PC-9 (cell line): ENCODE results near the gene MICALL2.

ENCODE experiments used
- EZH2 ChIP-seq: fragments of 200-600 bp; sonication (generic); IDR thresholded peaks from 2 replicates; pipeline ENCODE4 v1.8.0; 2017; ENCODE audit warnings: antibody characterized with exemption, low read depth
- TF ChIP-seq, protein P1 (sequence below): fragments of 200-600 bp; sonication (generic); conservative IDR thresholded peaks from 2 replicates; pipeline ENCODE4 v1.6.1; 2017; ENCODE audit warnings: mixed run types, antibody characterized with exemption, mild to moderate bottlenecking, moderate library complexity

DNA sequence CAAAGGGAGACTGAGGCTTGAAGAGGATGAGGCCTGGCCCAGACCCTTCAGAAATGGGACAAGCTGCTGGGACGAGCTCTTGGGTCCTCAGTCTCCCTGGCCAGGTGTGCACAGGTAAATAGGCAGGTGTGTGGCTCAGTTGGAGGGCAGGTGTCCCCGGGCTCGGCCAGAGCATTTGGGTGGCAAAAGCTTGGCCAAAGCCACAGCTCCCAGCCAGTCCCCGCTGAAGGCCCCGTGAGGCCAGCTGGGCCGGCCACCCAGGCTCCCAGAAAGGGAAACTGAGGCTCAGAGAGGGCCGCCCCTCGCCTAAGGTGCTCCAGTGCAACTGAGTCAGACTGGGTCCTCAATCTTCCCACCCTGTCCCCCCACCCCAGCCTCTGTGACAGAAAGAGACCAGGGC lies 37.3 kb downstream of the MICALL2 start:
- TF ChIP-seq, protein P1, sequence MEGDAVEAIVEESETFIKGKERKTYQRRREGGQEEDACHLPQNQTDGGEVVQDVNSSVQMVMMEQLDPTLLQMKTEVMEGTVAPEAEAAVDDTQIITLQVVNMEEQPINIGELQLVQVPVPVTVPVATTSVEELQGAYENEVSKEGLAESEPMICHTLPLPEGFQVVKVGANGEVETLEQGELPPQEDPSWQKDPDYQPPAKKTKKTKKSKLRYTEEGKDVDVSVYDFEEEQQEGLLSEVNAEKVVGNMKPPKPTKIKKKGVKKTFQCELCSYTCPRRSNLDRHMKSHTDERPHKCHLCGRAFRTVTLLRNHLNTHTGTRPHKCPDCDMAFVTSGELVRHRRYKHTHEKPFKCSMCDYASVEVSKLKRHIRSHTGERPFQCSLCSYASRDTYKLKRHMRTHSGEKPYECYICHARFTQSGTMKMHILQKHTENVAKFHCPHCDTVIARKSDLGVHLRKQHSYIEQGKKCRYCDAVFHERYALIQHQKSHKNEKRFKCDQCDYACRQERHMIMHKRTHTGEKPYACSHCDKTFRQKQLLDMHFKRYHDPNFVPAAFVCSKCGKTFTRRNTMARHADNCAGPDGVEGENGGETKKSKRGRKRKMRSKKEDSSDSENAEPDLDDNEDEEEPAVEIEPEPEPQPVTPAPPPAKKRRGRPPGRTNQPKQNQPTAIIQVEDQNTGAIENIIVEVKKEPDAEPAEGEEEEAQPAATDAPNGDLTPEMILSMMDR = no peak
- no peak for TF ChIP-seq EZH2
